ENCODE measurements around the gene OLA1.

DNA sequence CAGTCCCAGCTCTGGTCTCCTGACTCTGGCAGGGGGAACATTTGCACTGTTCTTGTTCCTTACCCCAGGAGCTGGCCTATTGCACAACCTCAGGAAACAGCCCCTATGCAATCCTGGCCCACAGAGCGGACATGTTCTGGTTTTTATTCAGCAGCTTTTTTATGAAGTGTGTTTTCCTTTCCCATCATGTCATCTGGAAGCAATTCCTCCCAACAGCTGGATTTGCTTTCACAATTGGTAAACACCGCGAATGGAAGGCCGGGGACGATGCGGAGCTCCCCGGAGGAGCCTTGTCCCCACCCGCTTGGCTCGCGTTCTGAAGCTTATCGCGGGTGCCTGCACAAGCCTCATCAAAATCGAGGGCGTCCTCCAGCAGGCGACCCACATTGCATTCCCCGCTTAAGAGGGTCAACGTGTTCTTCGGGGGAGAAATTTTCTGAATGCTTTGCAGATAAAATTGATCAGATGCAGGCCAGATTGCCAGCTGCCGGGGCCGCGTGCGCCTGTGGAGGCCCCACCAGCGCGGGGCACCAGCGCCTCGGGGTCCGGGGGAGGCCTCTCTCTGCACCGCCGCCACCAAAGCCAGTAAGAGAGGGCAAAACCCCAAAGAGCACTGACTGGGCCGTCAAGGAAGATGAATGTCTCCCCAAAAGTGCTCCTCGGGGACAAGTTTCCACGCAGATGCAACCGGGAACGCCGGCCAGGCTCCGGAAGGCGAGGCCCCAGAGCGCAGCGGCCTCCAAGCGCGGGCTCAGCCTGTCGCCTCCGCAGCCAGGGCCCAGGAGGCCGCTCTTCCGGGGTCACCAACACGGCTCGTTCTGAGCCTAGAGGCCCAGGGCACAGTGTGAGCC is 222.8 kb downstream of the OLA1 start:
- TF ChIP-seq HEYL (CRISPR knock-in tag; IDR thresholded peaks at IDR 0.05) (no peak), POLR2A (IDR thresholded peaks at IDR 0.05; ENCODE audit: low read length) (no peak), CBX8 (IDR thresholded peaks at IDR 0.05) (no peak), HDAC2 (IDR thresholded peaks at IDR 0.05) (no peak), CTCF (IDR thresholded peaks at IDR 0.05) (no peak), RAD21 (conservative IDR thresholded peaks at IDR 0.05 in 1 of 2, IDR thresholded peaks at IDR 0.05 in 1 of 2) (no peak)

Data from A549 (cell line).